ENCODE results near the gene KIAA0753.

KIAA0753 gene

GRCh38 chr17:6569370-6570285 lies 70.9 kb downstream of the KIAA0753 start:
- DNase-seq (ENCODE audit: low read depth in 2 of 2) = no peak

- no peak for DNase-seq (ENCODE audit: low read depth in 2 of 2)
Observed at GRCh38 chr17:6568184-6568758, 72.2 kb downstream of the KIAA0753 start.

- DNase-seq (ENCODE audit: low read depth in 2 of 2) = no peak
Observed at GRCh38 chr17:6567528-6568183, 72.9 kb downstream of the KIAA0753 start.

- no peak for DNase-seq (ENCODE audit: low read depth in 2 of 2)
Observed at GRCh38 chr17:6561446-6561845, 79.1 kb downstream of the KIAA0753 start.

- no peak for DNase-seq (ENCODE audit: low read depth in 2 of 2)
Observed at GRCh38 chr17:6560496-6560895, 80.0 kb downstream of the KIAA0753 start.

GRCh38 chr17:6559753-6560215 lies 80.7 kb downstream of the KIAA0753 start:
- no peak for DNase-seq (ENCODE audit: low read depth in 2 of 2)

GRCh38 chr17:6558932-6559752 lies 81.4 kb downstream of the KIAA0753 start:
- DNase-seq (ENCODE audit: low read depth in 2 of 2) = no peak

- DNase-seq (ENCODE audit: low read depth in 2 of 2) = no peak
Observed at GRCh38 chr17:6558276-6558675, 82.2 kb downstream of the KIAA0753 start.

GRCh38 chr17:6557040-6557438 lies 83.5 kb downstream of the KIAA0753 start:
- DNase-seq (ENCODE audit: low read depth in 2 of 2) = no peak

- no peak for DNase-seq (ENCODE audit: low read depth in 2 of 2)
Observed at GRCh38 chr17:6556121-6557039, 84.1 kb downstream of the KIAA0753 start, which contains the start of gene PITPNM3. PITPNM3 (minus strand) TSS chr17:6556555; CDS start chr17:6556406, 149 bp downstream.

GRCh38 chr17:6555331-6556120 lies 85.0 kb downstream of the KIAA0753 start:
- DNase-seq (ENCODE audit: low read depth in 2 of 2) = no peak

GRCh38 chr17:6554871-6555330 lies 85.6 kb downstream of the KIAA0753 start:
- no peak for DNase-seq (ENCODE audit: low read depth in 2 of 2)

- no peak for DNase-seq (ENCODE audit: low read depth in 2 of 2)
Observed at GRCh38 chr17:6554342-6554741, 86.2 kb downstream of the KIAA0753 start.

GRCh38 chr17:6551869-6552531 lies 88.5 kb downstream of the KIAA0753 start:
- no peak for DNase-seq (ENCODE audit: low read depth in 2 of 2)

- DNase-seq (ENCODE audit: low read depth in 2 of 2) = no peak
Observed at GRCh38 chr17:6551356-6551755, 89.2 kb downstream of the KIAA0753 start.

GRCh38 chr17:6549384-6550036 lies 91.0 kb downstream of the KIAA0753 start:
- no peak for DNase-seq (ENCODE audit: low read depth in 2 of 2)

GRCh38 chr17:6548578-6549330 lies 91.8 kb downstream of the KIAA0753 start:
- DNase-seq (ENCODE audit: low read depth in 2 of 2) = peak in 1 of 2 donors; percentile 3

GRCh38 chr17:6548034-6548433 lies 92.5 kb downstream of the KIAA0753 start:
- DNase-seq (ENCODE audit: low read depth in 2 of 2) = no peak
